HepG2 (cell line): ENCODE data around the gene TULP4. TPM values are rescaled to one million over a fixed set of nuclear protein-coding genes. Genes with fewer than 3 reads are reported as not detected.

Experiments
- ATAC-seq: fragments of 200-7000 bp; cut with Tn5 transposase; 3 replicates; pipeline ENCODE4 v1.9.1; 2020; ENCODE audit warnings: mild to moderate bottlenecking, moderate library complexity
- BruUV-seq: library from RNA; stranded (reverse); fragments of 400-500 nt; replicated peaks from 2 replicates; lab custom pipeline; 2021; lab: Mats Ljungman, UMichigan
- CTCF ChIA-PET: fragments of 300-600 bp; formaldehyde crosslinking; extraction: SDS; loops from one replicate; lab custom pipeline; 2021; ENCODE audit warnings: low total read pairs, inconsistent platforms, low intra/inter-chr PET ratio; lab: Yijun Ruan, JAX
- POLR2A ChIA-PET: fragments of 350-600 bp; sonication (Branson Sonifier 250); formaldehyde crosslinking; loops from one replicate; lab custom pipeline; 2020; ENCODE audit warnings: antibody characterized with exemption, inconsistent platforms; lab: Yijun Ruan, JAX
- DNase-seq: peaks from one replicate; pipeline ENCODE4 v3.0.0-alpha.2; 2015; ENCODE audit warnings: low spot score
- FAIRE-seq: peaks from 3 replicates; lab custom pipeline; 2011; peaks lifted over from hg19 to GRCh38; lab: Jason Lieb, UNC
- H2AFZ ChIP-seq: one replicate; pipeline ENCODE4 v1.6.1; 2011; ENCODE audit warnings: low read length, inconsistent platforms
- H3K27ac ChIP-seq: fragments of 300-600 bp; 3 replicates; pipeline ENCODE4 v1.8.0; 2011; ENCODE audit warnings: mixed run types, mild to moderate bottlenecking, mixed read lengths, low read length, inconsistent platforms; ENCODE audit not compliant: insufficient read depth; ENCODE audit errors: extremely low read length
- H3K27me3 ChIP-seq, 2 experiments: fragments of 200-600 bp in 1 of 2; 2 replicates in 1 of 2; 3 replicates in 1 of 2; pipeline versions ENCODE4 v1.6.0 to v1.8.0; 2011; ENCODE audit warnings: low read length in 2 of 2, mild to moderate bottlenecking in 2 of 2, moderate library complexity in 2 of 2, inconsistent platforms in 1 of 2; ENCODE audit not compliant: insufficient read depth in 2 of 2, control insufficient read depth in 1 of 2
- H3K36me3 ChIP-seq, 2 experiments: fragments of 200-600 bp in 1 of 2; replicated peaks in 1 of 2; 2 replicates in 1 of 2; 3 replicates in 1 of 2; pipeline versions ENCODE4 v1.5.1 to v1.8.0; 2011; ENCODE audit warnings: low read length in 2 of 2, inconsistent platforms in 1 of 2; ENCODE audit not compliant: insufficient read depth in 2 of 2, control insufficient read depth in 1 of 2
- H3K4me1 ChIP-seq: 2 replicates; pipeline ENCODE4 v1.5.1; 2012; ENCODE audit warnings: low read length, inconsistent platforms; ENCODE audit not compliant: insufficient read depth
- H3K4me2 ChIP-seq: 2 replicates; pipeline ENCODE4 v1.6.0; 2011; ENCODE audit warnings: low read depth, low read length, inconsistent platforms
- H3K4me3 ChIP-seq, 3 experiments: fragments of 200-600 bp in 1 of 3; sonication (generic), shearing (Covaris generic) in 1 of 3; replicated peaks in 1 of 3; 2 replicates each; pipeline ENCODE4 v1.5.1; 2011 to 2016; ENCODE audit warnings: low read length in 3 of 3, inconsistent platforms in 2 of 3, low read depth in 2 of 3, mild to moderate bottlenecking in 2 of 3, control low read depth in 1 of 3, mixed read lengths in 1 of 3; ENCODE audit not compliant: insufficient read depth in 1 of 3
- H3K79me2 ChIP-seq: one replicate; pipeline ENCODE4 v1.6.1; 2011; ENCODE audit warnings: low read length, inconsistent platforms; ENCODE audit not compliant: insufficient read depth
- H3K9ac ChIP-seq: 2 replicates; pipeline ENCODE4 v1.6.0; 2011; ENCODE audit warnings: mild to moderate bottlenecking, low read depth, low read length, inconsistent platforms; ENCODE audit not compliant: insufficient read depth
- H3K9me3 ChIP-seq: 2 replicates; pipeline ENCODE4 v1.5.1; 2012; ENCODE audit warnings: mild to moderate bottlenecking, low read length
- H4K20me1 ChIP-seq: 2 replicates; pipeline ENCODE4 v1.6.0; 2011; ENCODE audit warnings: inconsistent platforms, mild to moderate bottlenecking, low read length, moderate library complexity; ENCODE audit not compliant: insufficient read depth
- BRD4 ChIP-seq: sonication (generic); formaldehyde crosslinking; IDR thresholded peaks from 2 replicates; pipeline ENCODE4 v1.4.0; 2020; ENCODE audit warnings: missing genetic modification reagents
- CEBPB ChIP-seq: IDR thresholded peaks from 2 replicates; pipeline ENCODE4 v1.6.1; 2011; ENCODE audit warnings: low read depth, low read length, improper control_type of control experiment, borderline replicate concordance
- CENPBD1 ChIP-seq: sonication (generic); formaldehyde crosslinking; IDR thresholded peaks from 2 replicates; pipeline ENCODE4 v1.8.0; 2022; ENCODE audit warnings: missing genetic modification reagents, low read depth, mild to moderate bottlenecking, borderline replicate concordance
- E2F2 ChIP-seq: sonication (generic); formaldehyde crosslinking; IDR thresholded peaks from 2 replicates; pipeline ENCODE4 v1.4.0; 2020; ENCODE audit warnings: missing genetic modification reagents, borderline replicate concordance
- HINFP ChIP-seq: sonication (generic); formaldehyde crosslinking; IDR thresholded peaks from 2 replicates; pipeline ENCODE4 v1.4.0; 2020; ENCODE audit warnings: low read depth, mild to moderate bottlenecking, missing genetic modification reagents
- KMT2A ChIP-seq: sonication (generic); formaldehyde crosslinking; IDR thresholded peaks from 2 replicates; pipeline ENCODE4 v1.4.0; 2020; ENCODE audit warnings: missing genetic modification reagents
- NR2F6 ChIP-seq, 2 experiments: IDR thresholded peaks; 2 replicates each; pipeline ENCODE4 v1.6.1; 2016; ENCODE audit warnings: antibody characterized with exemption in 1 of 2, mild to moderate bottlenecking in 1 of 2
- ZBTB46 ChIP-seq: sonication (generic); formaldehyde crosslinking; IDR thresholded peaks from 2 replicates; pipeline ENCODE4 v1.4.0; 2020; ENCODE audit warnings: mild to moderate bottlenecking, missing genetic modification reagents, borderline replicate concordance
- ZNF501 ChIP-seq: sonication (generic); formaldehyde crosslinking; IDR thresholded peaks from 2 replicates; pipeline ENCODE4 v1.5.1; 2020; ENCODE audit warnings: mild to moderate bottlenecking, moderate library complexity, missing genetic modification reagents
- ZNF598 ChIP-seq: sonication (generic); formaldehyde crosslinking; IDR thresholded peaks from 2 replicates; pipeline ENCODE4 v1.5.1; 2020; ENCODE audit warnings: mild to moderate bottlenecking, missing genetic modification reagents, borderline replicate concordance
- ZNF674 ChIP-seq: sonication (generic); formaldehyde crosslinking; IDR thresholded peaks from 2 replicates; pipeline ENCODE4 v1.5.0; 2020; ENCODE audit warnings: low read depth, mild to moderate bottlenecking, missing genetic modification reagents
- WGBS: methylation state at CpG from one replicate; pipeline ENCODE4 v1.1.6; 2017; ENCODE audit warnings: low lambda C conversion rate; 5-methylcytosine and 5-hydroxymethylcytosine counted together
- in situ Hi-C: cut with HindIII; loops from 2 replicates; pipeline ENCODE4 v1.10.0; 2017; ENCODE audit warnings: low pct_unique_long_range_greater_than_20kb; ENCODE audit not compliant: extremely low pct_ligation_motif_present
- intact Hi-C: fragments of 100-400 bp; cut with micrococcal nuclease; formaldehyde crosslinking; loops from one replicate; pipeline ENCODE4 v1.10.0; 2022; ENCODE audit not compliant: unreplicated experiment
- polyA plus RNA-seq, 8 experiments: library from polyadenylated mRNA; depleted of rRNA in 3 of 8; stranded (reverse) in 7 of 8; unstranded in 1 of 8; fragments of >200 nt; fragmentation: Illumina TruSeq in 4 of 8; extraction: Trizol in 4 of 8; gene quantifications; 2 replicates each; pipeline versions ENCODE4 v1.2.1 to v1.2.3, GENCODE V29; 2011 to 2016; ENCODE audit warnings: low read depth in 4 of 8, missing spikeins in 1 of 8, mixed read lengths in 1 of 8; ENCODE audit not compliant: insufficient read depth in 1 of 8
- total RNA-seq, 5 experiments: library from RNA; depleted of rRNA; stranded (reverse); fragments of >200 nt; fragmentation: Illumina TruSeq; extraction: Trizol; gene quantifications; 2 replicates each; pipeline ENCODE4 v1.2.3, GENCODE V29; 2016; ENCODE audit warnings: low read depth in 1 of 5

TULP4 gene
- total and polyA plus RNA-seq, 2 of the 13 experiments (the other 11 are each of a cell fraction or from before 2014, with no cell fraction given), result 21.1 to 122 TPM

GRCh38 chr6:158437571-158437970 lies 125.3 kb downstream of the TULP4 start:
- no peak overlapping the region for H2AFZ ChIP-seq
- peaks cover 13 to 43% of the 10 kb centered on the region in 2 experiments for H3K36me3 ChIP-seq
- no peaks in the 10 kb centered on the region for H3K27me3 ChIP-seq
- H3K4me3 ChIP-seq, result no peak overlapping the region
- FAIRE-seq, result no peak
- intact Hi-C loops, result no loop called here
- no peak for DNase-seq
- H3K79me2 ChIP-seq, result no peaks in the 10 kb centered on the region
- 99% methylated on average over 3 of the region's 3 CpGs for WGBS
- no peak overlapping the region for H3K9ac ChIP-seq
- H3K9me3 ChIP-seq, result no peaks in the 10 kb centered on the region
- 0 out of 2 replicates have a peak, but pooled peaks cover 4% of the 10 kb centered on the region for H3K4me1 ChIP-seq
- CTCF ChIA-PET, result no interaction called here
- no TSS peak for BruUV-seq
- ATAC-seq, result no peak
- no peaks in the 10 kb centered on the region for H4K20me1 ChIP-seq
- no peak for TF ChIP-seq KMT2A (CRISPR knock-in tag)
- no peak for TF ChIP-seq CENPBD1 (CRISPR knock-in tag)
- TF ChIP-seq CEBPB, result 0 out of 2 replicates have a peak, but pooled peaks have one; percentile 33
- POLR2A ChIA-PET, result no interaction called here
- H3K4me2 ChIP-seq, result no peak overlapping the region
- no peak overlapping the region for H3K27ac ChIP-seq
- in situ Hi-C loops, result no loop called here

GRCh38 chr6:158438226-158438625 lies 126.0 kb downstream of the TULP4 start:
- in situ Hi-C loops (no loop called here), intact Hi-C loops (no loop called here)
- TF ChIP-seq HINFP (CRISPR knock-in tag) (no peak), BRD4 (CRISPR knock-in tag) (no peak), E2F2 (CRISPR knock-in tag) (no peak), ZNF674 (CRISPR knock-in tag) (no peak), ZNF598 (CRISPR knock-in tag) (no peak), NR2F6 (IDR thresholded peaks at IDR 0.05) (no peak), NR2F6 (CRISPR knock-in tag; IDR thresholded peaks at IDR 0.05) (no peak), ZNF501 (CRISPR knock-in tag) (no peak), ZBTB46 (no peak)
- Histone ChIP-seq H3K4me2 (no peak overlapping the region), H3K9ac (no peak overlapping the region), H2AFZ (no peak overlapping the region), H4K20me1 (no peaks in the 10 kb centered on the region), H3K27me3 (no peaks in the 10 kb centered on the region), H3K36me3 (peaks cover 13 to 46% of the 10 kb centered on the region in 2 experiments), H3K27ac (no peak overlapping the region), H3K4me1 (0 out of 2 replicates have a peak, but pooled peaks cover 4% of the 10 kb centered on the region), H3K79me2 (no peaks in the 10 kb centered on the region), H3K9me3 (no peaks in the 10 kb centered on the region), H3K4me3 (no peak overlapping the region)
- 97% methylated on average over 7 of the region's 7 CpGs for WGBS
- DNase-seq (no peak), FAIRE-seq (no peak), ATAC-seq (no peak)
- no TSS peak for BruUV-seq
- CTCF ChIA-PET, result no interaction called here
- POLR2A ChIA-PET, result no interaction called here
